Cardiac fibroblast (primary cell): Measurements from ENCODE around the gene EPB41L1.

Experiments used
- DNase-seq, 2 donors: peaks; one replicate each; pipeline versions ENCODE4 v3.0.0 to v3.0.0-alpha.2; 2010; ENCODE audit warnings: low read depth in 2 of 2
- H3K4me3 ChIP-seq, 2 donors: replicated peaks in 1 of 2; 1 replicate in 1 of 2; 2 replicates in 1 of 2; pipeline ENCODE4 v1.5.1; 2011; ENCODE audit warnings: low read depth in 2 of 2, low read length in 2 of 2, mild to moderate bottlenecking in 2 of 2, moderate library complexity in 1 of 2
- CTCF ChIP-seq: IDR thresholded peaks from one replicate; pipeline ENCODE4 v1.5.1; 2011; ENCODE audit warnings: low read depth, mild to moderate bottlenecking, low read length, inconsistent platforms

Gene EPB41L1

GRCh38 chr20:36173451-36173933, 19.0 kb downstream of the EPB41L1 start:
- H3K4me3 ChIP-seq, result no peak overlapping the region
- DNase-seq, result peak; percentile 29 to 36
- no peak for TF ChIP-seq CTCF

- TF ChIP-seq CTCF, result no peak
- no peak overlapping the region for H3K4me3 ChIP-seq
- peak in 1 of 2 donors; percentile 23 for DNase-seq
These were observed 20.5 kb downstream of the EPB41L1 start for GRCh38 chr20:36175016-36175415.

GRCh38 chr20:36175475-36175995, 21.0 kb downstream of the EPB41L1 start:
- H3K4me3 ChIP-seq, result no peak overlapping the region
- DNase-seq, result no peak
- TF ChIP-seq CTCF, result no peak

- H3K4me3 ChIP-seq, result no peak overlapping the region
- no peak for TF ChIP-seq CTCF
- DNase-seq, result no peak
These were observed 23.2 kb downstream of the EPB41L1 start for GRCh38 chr20:36177716-36178115.

GRCh38 chr20:36179170-36179945, 24.8 kb downstream of the EPB41L1 start:
- no peak for TF ChIP-seq CTCF
- no peak for DNase-seq

GRCh38 chr20:36180323-36180722, 25.8 kb downstream of the EPB41L1 start:
- DNase-seq, result no peak
- no peak overlapping the region for H3K4me3 ChIP-seq
- TF ChIP-seq CTCF, result no peak

More at GRCh38 chr20:36179170-36179945, 24.8 kb downstream of the EPB41L1 start:
- no peak overlapping the region for H3K4me3 ChIP-seq
